Liver (tissue), 9 donors: Measurements from ENCODE around the gene TMEM163. TPM values are rescaled to one million over a fixed set of nuclear protein-coding genes. Genes with fewer than 3 reads are reported as not detected.

Source experiments
- DNase-seq: peaks from one replicate; pipeline ENCODE4 v3.0.0-alpha.2; 2017; ENCODE audit warnings: low spot score
- H3K27ac ChIP-seq, 2 donors: one replicate each; pipeline ENCODE4 v1.7.0; 2013; ENCODE audit warnings: inconsistent platforms in 2 of 2, low read length in 2 of 2, control low read depth in 1 of 2, low read depth in 1 of 2, mild to moderate bottlenecking in 1 of 2
- H3K27me3 ChIP-seq, 4 donors: one replicate each; pipeline versions ENCODE4 v1.6.1 to v1.7.0; 2013; ENCODE audit warnings: low read length in 3 of 4, inconsistent platforms in 1 of 4, mild to moderate bottlenecking in 1 of 4, moderate library complexity in 1 of 4; ENCODE audit not compliant: control insufficient read depth in 4 of 4, insufficient read depth in 4 of 4
- H3K36me3 ChIP-seq, 4 donors: one replicate each; pipeline versions ENCODE4 v1.6.1 to v1.7.0; 2013; ENCODE audit warnings: low read length in 3 of 4, mild to moderate bottlenecking in 3 of 4, low read depth in 1 of 4, moderate library complexity in 1 of 4; ENCODE audit not compliant: control insufficient read depth in 4 of 4, insufficient read depth in 3 of 4
- H3K4me1 ChIP-seq, 4 donors: one replicate each; pipeline versions ENCODE4 v1.6.1 to v1.7.0; 2013; ENCODE audit warnings: low read length in 3 of 4, mild to moderate bottlenecking in 3 of 4, moderate library complexity in 1 of 4; ENCODE audit not compliant: control insufficient read depth in 4 of 4, insufficient read depth in 4 of 4
- H3K4me3 ChIP-seq, 3 donors: one replicate each; pipeline versions ENCODE4 v1.6.1 to v1.7.0; 2013; ENCODE audit warnings: low read length in 3 of 3, control low read depth in 1 of 3, low read depth in 1 of 3, mild to moderate bottlenecking in 1 of 3
- H3K9ac ChIP-seq, 2 donors: one replicate each; pipeline ENCODE4 v1.7.0; 2013; ENCODE audit warnings: low read length in 2 of 2, mild to moderate bottlenecking in 2 of 2, moderate library complexity in 2 of 2, control low read depth in 1 of 2, low read depth in 1 of 2
- H3K9me3 ChIP-seq, 4 donors: one replicate each; pipeline versions ENCODE4 v1.6.1 to v1.7.0; 2013; ENCODE audit warnings: low read length in 3 of 4; ENCODE audit not compliant: control insufficient read depth in 4 of 4
- ATF3 ChIP-seq: IDR thresholded peaks from 2 replicates; pipeline ENCODE4 v1.6.1; 2016; ENCODE audit warnings: antibody characterized with exemption
- EGR1 ChIP-seq, 2 donors: IDR thresholded peaks; 2 replicates each; pipeline ENCODE4 v1.6.1; 2016 to 2018; ENCODE audit warnings: antibody characterized with exemption in 2 of 2, low read depth in 2 of 2
- FOXA1 ChIP-seq: IDR thresholded peaks from 2 replicates; pipeline ENCODE4 v1.6.1; 2016; ENCODE audit warnings: antibody characterized with exemption
- FOXA2 ChIP-seq: IDR thresholded peaks from 2 replicates; pipeline ENCODE4 v1.6.1; 2016; ENCODE audit warnings: antibody characterized with exemption
- GABPA ChIP-seq, 2 donors: IDR thresholded peaks in 1 of 2; conservative IDR thresholded peaks in 1 of 2; 2 replicates each; pipeline ENCODE4 v1.6.1; 2016; ENCODE audit warnings: antibody characterized with exemption in 2 of 2, mild to moderate bottlenecking in 1 of 2, moderate library complexity in 1 of 2
- HNF4A ChIP-seq, 2 donors: conservative IDR thresholded peaks; 2 replicates each; pipeline ENCODE4 v1.6.1; 2016; ENCODE audit warnings: antibody characterized with exemption in 2 of 2, mild to moderate bottlenecking in 2 of 2
- HNF4G ChIP-seq: IDR thresholded peaks from 2 replicates; pipeline ENCODE4 v1.6.1; 2016; ENCODE audit warnings: antibody characterized with exemption
- JUND ChIP-seq, 2 donors: IDR thresholded peaks; 2 replicates each; pipeline ENCODE4 v1.6.1; 2016; ENCODE audit warnings: antibody characterized with exemption in 2 of 2
- MAX ChIP-seq: IDR thresholded peaks from 2 replicates; pipeline ENCODE4 v1.6.1; 2016; ENCODE audit warnings: antibody characterized with exemption
- NR2F2 ChIP-seq: IDR thresholded peaks from 2 replicates; pipeline ENCODE4 v1.6.1; 2016; ENCODE audit warnings: antibody characterized with exemption
- RAD21 ChIP-seq, 2 donors: IDR thresholded peaks; 2 replicates each; pipeline ENCODE4 v1.6.1; 2016; ENCODE audit warnings: antibody characterized with exemption in 2 of 2, mild to moderate bottlenecking in 2 of 2
- RXRA ChIP-seq, 2 donors: IDR thresholded peaks; 2 replicates each; pipeline ENCODE4 v1.6.1; 2017 to 2018; ENCODE audit warnings: antibody characterized with exemption in 2 of 2, mild to moderate bottlenecking in 1 of 2
- SP1 ChIP-seq: IDR thresholded peaks from 2 replicates; pipeline ENCODE4 v1.6.1; 2018; ENCODE audit warnings: antibody characterized with exemption, mild to moderate bottlenecking
- TAF1 ChIP-seq: conservative IDR thresholded peaks from 2 replicates; pipeline ENCODE4 v1.6.1; 2016; ENCODE audit warnings: antibody characterized with exemption, mild to moderate bottlenecking
- YY1 ChIP-seq: IDR thresholded peaks from 2 replicates; pipeline ENCODE4 v1.6.1; 2016; ENCODE audit warnings: antibody characterized with exemption, mild to moderate bottlenecking
- ZBTB33 ChIP-seq: IDR thresholded peaks from 2 replicates; pipeline ENCODE4 v1.6.1; 2016; ENCODE audit warnings: antibody characterized with exemption
- WGBS: extraction: QIAGEN DNeasy Blood & Tissue Kit; methylation state at CpG from one replicate; pipeline ENCODE4 v1.1.7; 2013; 5-methylcytosine and 5-hydroxymethylcytosine counted together
- polyA plus RNA-seq, 2 donors: library from polyadenylated mRNA; stranded (reverse) in 1 of 2; unstranded in 1 of 2; fragments of 200-250 nt in 1 of 2; fragments of >200 nt in 1 of 2; fragmentation: Nextera tagmentation in 1 of 2; extraction: Ambion mirVana in 1 of 2; gene quantifications; one replicate each; pipeline versions ENCODE4 v1.2.1 to v1.2.3, GENCODE V29; 2013 to 2015
- total RNA-seq, 2 donors: library from RNA; depleted of rRNA; stranded (reverse); fragments of >200 nt; gene quantifications; one replicate each; pipeline ENCODE4 v1.2.3, GENCODE V29; 2014
- TF ChIP-seq, protein P1 (sequence below): fragments of 150-350 bp; IDR thresholded peaks from 2 replicates; pipeline ENCODE4 v1.5.1; 2017; ENCODE audit warnings: improper control_type of control experiment, low read depth, low read length; ENCODE audit not compliant: missing input control
- TF ChIP-seq, protein P2 (sequence below): IDR thresholded peaks from 2 replicates; pipeline ENCODE4 v1.6.1; 2016; ENCODE audit warnings: antibody characterized with exemption, mild to moderate bottlenecking
- donor health status: healthy.
- donor health status: healthy.
- donor health status: healthy.
- donor health status: healthy.
- donor health status: healthy.

The TMEM163 gene
- total and polyA plus RNA-seq, 4 donors: 0.08 to 0.48 (median 0.25) TPM

DNA sequence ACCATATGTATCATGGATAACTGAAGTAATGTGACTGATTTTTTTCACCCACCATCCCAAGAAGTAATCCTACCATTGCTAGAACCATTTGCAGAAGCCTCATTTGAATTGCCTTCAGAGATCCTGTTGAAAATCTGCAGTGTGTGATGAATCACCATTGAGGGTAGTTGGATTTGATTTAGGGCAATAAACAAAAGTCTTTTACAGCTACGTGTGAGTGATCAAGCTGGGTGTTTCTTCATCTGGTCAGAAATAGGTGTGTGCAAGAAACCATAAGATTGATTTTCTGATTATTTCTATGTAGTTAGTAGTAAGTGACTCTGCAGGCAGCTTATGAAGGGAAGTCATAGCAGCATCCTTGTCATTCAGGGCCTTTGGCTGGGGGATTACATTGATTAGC, 305.4 kb downstream of the TMEM163 start:
- no peak overlapping the region for H3K4me3 ChIP-seq
- H3K9me3 ChIP-seq: no peaks in the 10 kb centered on the region
- DNase-seq: no peak
- H3K4me1 ChIP-seq: peaks cover 3 to 29% (median 24%) of the 10 kb centered on the region in 4 donors
- TF ChIP-seq TAF1: no peak
- no peak for TF ChIP-seq FOXA2
- TF ChIP-seq EGR1 (IDR thresholded peaks at IDR 0.05; ENCODE audit: low read depth in 2 of 2): no peak
- TF ChIP-seq SP1: no peak
- TF ChIP-seq ATF3: no peak
- TF ChIP-seq RXRA (IDR thresholded peaks at IDR 0.05): no peak
- no peak for TF ChIP-seq HNF4A (conservative IDR thresholded peaks at IDR 0.05)
- no peak for TF ChIP-seq RAD21 (IDR thresholded peaks at IDR 0.05)
- TF ChIP-seq ZBTB33: no peak
- TF ChIP-seq FOXA1: no peak
- TF ChIP-seq HNF4G: no peak
- no peak for TF ChIP-seq YY1
- TF ChIP-seq MAX: no peak
- no peaks in the 10 kb centered on the region for H3K36me3 ChIP-seq
- H3K27me3 ChIP-seq: no peaks in the 10 kb centered on the region
- peak overlapping the region in 1 of 2 donors; percentile 30 for H3K9ac ChIP-seq
- H3K27ac ChIP-seq: no peak overlapping the region
- WGBS: 52% methylated on average over 1 of the region's 1 CpG

DNA sequence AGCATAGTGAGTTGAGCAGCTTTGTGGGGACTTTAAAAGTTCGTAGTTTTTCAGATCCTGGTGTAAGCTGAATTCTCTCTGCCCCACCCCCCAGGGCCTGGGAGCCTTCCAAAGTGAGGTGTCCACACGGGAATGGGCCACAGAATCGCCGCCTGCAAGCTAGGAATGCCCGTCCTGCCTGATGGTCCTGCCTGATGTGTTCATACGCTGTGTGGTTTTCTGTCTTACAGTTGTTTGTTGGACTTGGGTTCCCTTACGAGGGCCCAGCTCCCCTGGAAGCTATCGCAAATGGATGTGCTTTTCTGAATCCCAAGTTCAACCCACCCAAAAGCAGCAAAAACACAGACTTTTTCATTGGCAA, 306.2 kb downstream of the TMEM163 start:
- Histone ChIP-seq H3K9me3 (no peaks in the 10 kb centered on the region), H3K4me1 (peaks cover 3 to 23% (median 18%) of the 10 kb centered on the region in 4 donors), H3K9ac (no peak overlapping the region), H3K27me3 (no peaks in the 10 kb centered on the region), H3K27ac (no peak overlapping the region), H3K36me3 (no peaks in the 10 kb centered on the region), H3K4me3 (no peak overlapping the region)
- 85% methylated on average over 8 of the region's 8 CpGs for WGBS
- TF ChIP-seq EGR1 (IDR thresholded peaks at IDR 0.05; ENCODE audit: low read depth in 2 of 2): no peak
- TF ChIP-seq ATF3: no peak
- TF ChIP-seq ZBTB33: no peak
- no peak for TF ChIP-seq FOXA1
- no peak for TF ChIP-seq HNF4G
- TF ChIP-seq FOXA2: no peak
- no peak for TF ChIP-seq TAF1
- TF ChIP-seq, protein P1, sequence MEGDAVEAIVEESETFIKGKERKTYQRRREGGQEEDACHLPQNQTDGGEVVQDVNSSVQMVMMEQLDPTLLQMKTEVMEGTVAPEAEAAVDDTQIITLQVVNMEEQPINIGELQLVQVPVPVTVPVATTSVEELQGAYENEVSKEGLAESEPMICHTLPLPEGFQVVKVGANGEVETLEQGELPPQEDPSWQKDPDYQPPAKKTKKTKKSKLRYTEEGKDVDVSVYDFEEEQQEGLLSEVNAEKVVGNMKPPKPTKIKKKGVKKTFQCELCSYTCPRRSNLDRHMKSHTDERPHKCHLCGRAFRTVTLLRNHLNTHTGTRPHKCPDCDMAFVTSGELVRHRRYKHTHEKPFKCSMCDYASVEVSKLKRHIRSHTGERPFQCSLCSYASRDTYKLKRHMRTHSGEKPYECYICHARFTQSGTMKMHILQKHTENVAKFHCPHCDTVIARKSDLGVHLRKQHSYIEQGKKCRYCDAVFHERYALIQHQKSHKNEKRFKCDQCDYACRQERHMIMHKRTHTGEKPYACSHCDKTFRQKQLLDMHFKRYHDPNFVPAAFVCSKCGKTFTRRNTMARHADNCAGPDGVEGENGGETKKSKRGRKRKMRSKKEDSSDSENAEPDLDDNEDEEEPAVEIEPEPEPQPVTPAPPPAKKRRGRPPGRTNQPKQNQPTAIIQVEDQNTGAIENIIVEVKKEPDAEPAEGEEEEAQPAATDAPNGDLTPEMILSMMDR: no peak
- no peak for TF ChIP-seq RAD21 (IDR thresholded peaks at IDR 0.05)
- no peak for TF ChIP-seq RXRA (IDR thresholded peaks at IDR 0.05)
- no peak for TF ChIP-seq HNF4A (conservative IDR thresholded peaks at IDR 0.05)
- no peak for TF ChIP-seq JUND (IDR thresholded peaks at IDR 0.05)
- TF ChIP-seq NR2F2: no peak
- TF ChIP-seq YY1: no peak
- no peak for TF ChIP-seq MAX
- no peak for TF ChIP-seq SP1
- TF ChIP-seq, protein P2, sequence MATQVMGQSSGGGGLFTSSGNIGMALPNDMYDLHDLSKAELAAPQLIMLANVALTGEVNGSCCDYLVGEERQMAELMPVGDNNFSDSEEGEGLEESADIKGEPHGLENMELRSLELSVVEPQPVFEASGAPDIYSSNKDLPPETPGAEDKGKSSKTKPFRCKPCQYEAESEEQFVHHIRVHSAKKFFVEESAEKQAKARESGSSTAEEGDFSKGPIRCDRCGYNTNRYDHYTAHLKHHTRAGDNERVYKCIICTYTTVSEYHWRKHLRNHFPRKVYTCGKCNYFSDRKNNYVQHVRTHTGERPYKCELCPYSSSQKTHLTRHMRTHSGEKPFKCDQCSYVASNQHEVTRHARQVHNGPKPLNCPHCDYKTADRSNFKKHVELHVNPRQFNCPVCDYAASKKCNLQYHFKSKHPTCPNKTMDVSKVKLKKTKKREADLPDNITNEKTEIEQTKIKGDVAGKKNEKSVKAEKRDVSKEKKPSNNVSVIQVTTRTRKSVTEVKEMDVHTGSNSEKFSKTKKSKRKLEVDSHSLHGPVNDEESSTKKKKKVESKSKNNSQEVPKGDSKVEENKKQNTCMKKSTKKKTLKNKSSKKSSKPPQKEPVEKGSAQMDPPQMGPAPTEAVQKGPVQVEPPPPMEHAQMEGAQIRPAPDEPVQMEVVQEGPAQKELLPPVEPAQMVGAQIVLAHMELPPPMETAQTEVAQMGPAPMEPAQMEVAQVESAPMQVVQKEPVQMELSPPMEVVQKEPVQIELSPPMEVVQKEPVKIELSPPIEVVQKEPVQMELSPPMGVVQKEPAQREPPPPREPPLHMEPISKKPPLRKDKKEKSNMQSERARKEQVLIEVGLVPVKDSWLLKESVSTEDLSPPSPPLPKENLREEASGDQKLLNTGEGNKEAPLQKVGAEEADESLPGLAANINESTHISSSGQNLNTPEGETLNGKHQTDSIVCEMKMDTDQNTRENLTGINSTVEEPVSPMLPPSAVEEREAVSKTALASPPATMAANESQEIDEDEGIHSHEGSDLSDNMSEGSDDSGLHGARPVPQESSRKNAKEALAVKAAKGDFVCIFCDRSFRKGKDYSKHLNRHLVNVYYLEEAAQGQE: no peak
- TF ChIP-seq GABPA (IDR thresholded peaks at IDR 0.05 in 1 of 2, conservative IDR thresholded peaks at IDR 0.05 in 1 of 2): no peak
- no peak for DNase-seq
